Hematopoietic multipotent progenitor cell treated with erythropoietin and hydrocortisone succinate and interleukin-3 and kit ligand, for 6 days (in vitro differentiated cells): Measurements from ENCODE around the gene SCAP.
"Not testable (repeated sequence)": the region's sequence is repeated elsewhere in the genome, so short reads cannot be mapped to it uniquely, and the experiment has no call there.

ENCODE experiments used
- DNase-seq: peaks from one replicate; pipeline ENCODE4 v3.0.0-alpha.2; 2015

Gene SCAP

DNA sequence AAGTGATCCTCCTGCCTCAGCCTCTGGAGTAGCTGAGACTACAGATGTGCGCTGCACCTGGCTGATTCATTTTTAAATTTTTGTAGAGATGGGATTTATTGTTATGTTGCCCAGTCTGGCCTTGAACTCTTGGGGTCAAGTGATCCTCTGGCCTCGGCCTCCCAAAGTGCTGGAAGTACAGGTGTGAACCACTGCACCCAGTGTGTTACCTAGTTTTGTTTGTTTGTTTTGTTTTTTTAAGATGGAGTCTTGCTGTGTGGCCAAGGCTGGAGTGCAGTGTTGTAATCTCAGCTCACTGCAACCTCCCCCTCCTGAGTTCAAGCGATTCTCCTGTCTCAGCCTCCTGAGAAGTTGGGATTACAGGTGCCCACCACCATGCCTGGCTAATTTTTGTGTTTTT lies 82.8 kb downstream of the SCAP start:
- DNase-seq = no peak

DNA sequence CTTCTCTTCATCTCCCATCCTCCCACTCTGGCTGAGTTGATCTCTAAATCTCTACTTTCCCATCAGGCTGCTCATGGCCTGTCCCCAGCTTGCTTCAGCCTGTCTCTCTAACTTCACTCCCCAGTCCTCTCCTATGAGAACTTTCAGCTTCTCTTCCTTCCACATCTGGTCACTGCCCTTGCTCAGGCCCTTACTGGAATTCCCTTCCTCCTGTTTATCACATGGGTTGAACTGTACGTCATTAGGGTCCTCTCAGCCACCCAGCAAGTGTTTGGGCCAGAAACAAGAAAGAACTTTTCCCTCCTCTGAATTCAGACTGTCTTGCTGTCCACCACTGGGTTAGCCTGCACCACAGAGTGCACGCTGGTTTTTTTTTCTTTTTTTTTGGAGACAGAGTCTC lies 89.9 kb downstream of the SCAP start:
- DNase-seq = no peak

DNA sequence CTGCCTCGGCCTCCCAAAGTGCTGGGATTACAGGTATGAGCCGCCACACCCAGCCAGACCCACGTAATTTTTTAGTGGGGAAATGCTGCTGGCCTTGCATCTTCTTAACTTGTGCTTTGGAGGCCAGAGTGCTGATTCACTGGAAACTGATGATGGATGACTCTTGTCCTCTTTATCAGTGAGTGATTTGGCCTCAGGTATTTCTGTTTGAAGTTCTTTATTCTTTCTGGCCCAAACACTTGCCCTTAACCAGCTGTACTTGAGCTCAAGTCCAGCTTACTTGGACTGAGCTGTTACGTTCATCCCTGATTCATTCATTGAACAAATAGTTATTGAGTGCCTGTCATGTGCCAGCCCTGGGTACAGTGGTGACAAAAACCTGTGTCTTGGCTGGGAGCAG lies 90.7 kb downstream of the SCAP start:
- DNase-seq = no peak

DNA sequence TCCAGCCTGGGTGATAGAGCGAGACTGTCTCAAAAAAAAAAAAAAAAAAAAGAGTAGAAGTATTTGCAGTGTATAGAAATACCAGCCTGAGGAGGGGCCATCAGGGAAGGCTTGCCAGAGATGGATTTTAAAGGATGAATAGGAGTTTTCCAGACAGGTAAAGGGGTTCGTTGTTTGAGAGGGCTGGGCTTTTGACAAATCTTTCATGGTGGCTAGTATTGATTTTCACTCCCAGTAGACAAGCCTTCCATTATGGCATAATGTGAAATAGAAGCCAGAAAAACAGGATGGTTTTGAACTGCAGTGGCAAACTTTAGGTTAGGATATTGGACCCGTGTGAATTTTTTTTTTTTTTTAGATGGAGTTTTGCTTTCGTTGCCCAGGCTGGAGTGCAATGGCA lies 91.3 kb downstream of the SCAP start:
- DNase-seq = no peak

DNA sequence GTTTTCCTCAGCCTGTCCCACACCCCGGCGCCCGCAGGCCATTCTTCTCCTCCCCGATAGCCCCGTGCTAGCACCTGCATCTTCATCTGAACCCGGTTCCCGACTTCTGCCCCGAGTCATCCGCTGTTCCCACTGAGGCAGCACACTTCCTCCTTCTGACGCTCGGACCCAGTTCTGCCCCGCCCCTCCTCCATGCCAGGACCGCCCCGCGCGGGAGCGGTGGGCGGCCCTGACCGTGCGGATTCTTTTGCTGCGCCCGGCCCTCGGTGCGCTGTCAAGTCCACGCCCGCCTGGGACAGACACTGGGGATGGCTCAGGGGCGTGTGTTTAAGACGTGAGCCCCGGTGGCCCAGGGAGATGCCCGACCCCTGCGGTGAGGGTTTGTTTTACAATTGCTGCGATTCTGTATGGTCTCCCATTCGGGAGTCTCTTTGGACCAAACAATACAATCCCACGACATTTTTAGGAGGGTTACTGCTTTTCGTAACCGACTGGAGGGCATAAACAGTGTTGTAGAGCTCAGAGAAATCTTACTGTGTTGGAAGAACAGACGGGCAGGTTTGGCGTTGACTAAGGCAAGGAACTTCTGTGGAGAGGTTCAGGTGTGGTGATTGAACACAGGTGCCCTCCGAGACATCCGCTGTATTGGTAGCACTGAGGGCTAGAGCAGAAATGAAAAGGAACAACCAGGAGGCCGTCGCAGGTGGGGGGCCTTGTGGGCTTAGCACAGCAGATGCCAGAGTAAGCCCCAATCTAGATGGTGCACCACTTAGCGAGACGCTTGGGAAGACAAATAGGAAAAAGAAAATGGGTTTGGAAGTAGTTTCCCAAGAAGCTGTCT lies 94.2 kb downstream of the SCAP start:
- peak; percentile 96 for DNase-seq

DNA sequence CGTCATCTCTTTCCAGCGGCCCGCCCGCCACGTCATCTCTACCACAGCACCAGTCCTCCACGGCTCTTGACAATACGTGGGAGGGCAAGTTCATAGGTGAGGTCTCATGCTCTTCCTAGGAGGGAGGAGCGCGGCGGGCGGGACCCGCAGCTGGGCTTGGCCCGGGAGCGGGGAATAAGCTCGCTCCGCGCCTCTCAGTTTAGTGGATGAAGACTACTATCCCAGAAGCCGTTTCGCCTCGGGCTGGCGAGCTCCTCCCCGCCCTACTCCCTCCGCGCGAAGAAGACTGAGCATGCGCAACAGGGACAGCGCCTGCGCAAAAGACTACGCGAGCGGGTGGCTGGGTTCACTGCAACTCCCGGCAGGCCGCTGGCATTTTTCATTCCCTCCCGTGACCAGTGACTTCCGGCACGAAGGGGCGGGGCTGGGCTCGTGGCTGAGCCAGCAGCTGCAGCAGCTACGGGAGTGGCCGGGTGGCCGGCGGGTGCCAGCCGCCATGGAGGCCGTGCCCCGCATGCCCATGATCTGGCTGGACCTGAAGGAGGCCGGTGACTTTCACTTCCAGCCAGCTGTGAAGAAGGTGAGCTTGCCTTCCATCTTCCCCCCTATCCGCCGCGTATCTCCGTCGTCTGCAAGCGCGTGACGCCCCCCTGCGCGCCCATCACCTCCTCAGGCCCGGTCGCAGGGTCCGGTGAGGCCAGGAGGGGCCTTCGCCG lies 95.0 kb downstream of the SCAP start, which contains the start of gene PTPN23:
PTPN23 (plus strand) TSS at position 421 of the 716 bp plus-strand sequence; CDS start at position 497, 76 bp downstream.
- peak; percentile 99 for DNase-seq

DNA sequence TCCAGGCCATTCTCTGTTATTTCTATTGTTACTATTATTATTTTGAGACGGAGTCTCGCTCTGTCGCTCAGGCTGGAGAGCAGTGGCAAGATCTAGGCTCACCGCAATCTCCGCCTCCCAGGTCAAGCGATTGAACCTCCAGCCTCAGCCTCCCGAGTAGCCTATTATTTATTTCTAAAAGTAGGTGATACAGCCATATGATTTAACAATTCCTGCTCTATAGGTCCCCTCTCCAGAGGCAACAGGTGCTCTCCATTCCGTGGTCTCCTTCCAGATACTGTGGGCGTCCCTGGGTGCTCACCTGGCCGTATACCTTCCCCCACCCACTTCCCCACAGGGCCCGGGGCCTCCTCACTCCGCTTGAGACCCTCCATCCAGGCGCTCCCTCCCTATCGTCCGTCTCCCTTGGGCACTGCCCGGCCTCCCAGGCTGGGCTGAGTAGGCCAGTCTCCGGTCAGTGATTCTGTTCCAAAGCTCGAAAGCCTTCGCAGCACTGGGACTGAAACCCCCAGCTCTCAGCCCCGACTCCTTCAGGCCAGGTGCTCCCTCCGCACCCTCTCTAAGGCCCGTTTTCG lies 95.6 kb downstream of the SCAP start:
- DNase-seq = no peak

DNA sequence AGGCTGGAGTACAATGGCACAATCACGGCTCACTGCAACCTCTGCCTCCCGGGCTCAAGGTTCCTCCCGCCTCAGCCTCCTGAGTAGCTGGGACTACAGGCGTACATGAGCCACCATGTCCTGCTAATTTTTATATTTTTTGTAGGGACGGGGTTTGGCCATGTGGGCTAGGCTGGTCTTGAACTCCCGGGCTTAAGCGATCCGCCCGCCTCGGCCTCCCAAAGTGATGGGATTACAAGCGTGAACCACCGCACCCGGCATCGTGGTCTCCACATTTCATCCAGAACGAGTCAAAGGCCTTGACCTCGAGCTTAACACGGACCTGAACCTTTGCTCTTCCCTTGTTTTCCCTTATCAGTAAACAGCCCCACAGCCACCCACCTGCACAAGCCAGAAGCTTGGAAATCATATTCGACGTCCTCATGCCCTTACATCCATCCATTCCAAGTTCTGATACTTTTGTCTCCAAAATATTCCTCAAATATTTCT lies 96.3 kb downstream of the SCAP start:
- no peak for DNase-seq

DNA sequence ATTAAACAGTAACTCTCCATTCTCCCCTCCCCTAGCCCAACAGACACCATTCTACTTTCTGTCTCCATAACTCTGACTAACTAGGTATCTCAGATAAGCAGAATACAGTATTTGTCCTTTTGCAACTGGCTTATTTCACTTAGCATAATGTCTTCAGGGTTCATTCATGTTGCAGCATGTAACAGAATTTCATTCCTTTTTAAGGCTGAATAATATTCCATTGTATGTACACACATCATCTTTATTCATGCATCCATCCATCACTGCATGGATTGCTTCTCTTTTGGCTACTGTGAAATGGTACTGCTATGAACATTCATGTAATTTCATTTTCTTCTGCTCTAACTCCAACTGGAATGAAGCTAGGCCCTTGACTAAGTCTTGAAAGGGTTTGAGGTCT lies 96.9 kb downstream of the SCAP start:
- DNase-seq = no peak

DNA sequence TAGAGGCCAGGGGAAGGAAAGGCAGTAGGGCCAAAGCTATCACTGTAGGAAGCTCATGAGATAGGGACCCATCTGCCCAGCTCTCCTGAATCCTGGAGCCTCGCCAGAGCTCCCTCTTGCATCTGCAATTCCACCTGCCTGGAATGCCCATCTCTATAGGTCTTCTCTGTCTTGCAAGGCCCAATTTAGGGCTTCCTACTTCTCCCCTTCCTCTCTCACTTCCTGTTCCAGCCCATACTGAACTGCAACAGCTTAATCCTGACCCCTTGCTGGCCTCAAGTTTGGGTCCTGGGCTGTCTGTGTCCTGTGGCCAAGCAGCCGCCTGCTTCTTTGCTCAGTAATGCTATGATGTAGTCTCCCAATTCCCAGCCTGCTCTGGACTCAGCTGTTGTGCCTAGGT lies 98.6 kb downstream of the SCAP start:
- no peak for DNase-seq

DNA sequence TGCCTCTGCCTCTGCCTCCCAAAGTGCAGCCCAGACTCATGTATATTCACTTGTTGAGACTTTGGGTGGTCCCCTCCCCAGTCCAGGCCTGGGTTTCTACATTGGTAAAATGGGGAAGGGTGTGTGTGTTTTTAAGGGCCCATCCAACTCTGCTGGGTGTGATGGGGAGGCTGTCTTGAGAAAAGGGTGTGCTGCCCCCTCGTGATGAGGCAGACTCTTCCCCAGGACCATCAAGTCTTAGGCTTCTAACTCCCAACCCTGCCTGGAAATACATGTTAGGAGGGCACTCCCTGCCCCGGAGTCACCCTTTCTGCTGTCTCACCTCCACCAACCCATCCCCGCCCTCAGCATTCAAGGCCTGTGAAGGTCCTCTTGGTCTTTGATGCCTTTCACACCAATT lies 99.3 kb downstream of the SCAP start:
- no peak for DNase-seq

DNA sequence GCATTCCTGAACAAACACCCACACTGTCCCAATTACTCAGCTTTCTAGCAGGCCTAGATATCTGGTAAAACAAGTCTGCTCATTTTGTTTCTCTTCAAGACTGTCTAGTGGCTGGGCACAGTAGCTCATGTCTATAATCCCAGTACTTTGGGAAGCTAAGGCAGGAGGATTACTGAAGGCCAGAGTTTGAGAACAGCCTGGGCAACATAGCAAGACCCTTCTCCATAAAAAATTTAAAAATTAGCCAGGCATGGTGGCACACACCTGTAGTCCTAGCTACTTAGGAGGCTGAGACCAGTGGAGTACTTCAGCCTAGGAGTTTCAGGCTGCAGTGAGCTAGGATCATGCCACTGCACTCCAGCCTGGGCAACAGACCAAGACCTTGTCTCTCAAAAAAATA lies 101.2 kb downstream of the SCAP start:
- no peak for DNase-seq

DNA sequence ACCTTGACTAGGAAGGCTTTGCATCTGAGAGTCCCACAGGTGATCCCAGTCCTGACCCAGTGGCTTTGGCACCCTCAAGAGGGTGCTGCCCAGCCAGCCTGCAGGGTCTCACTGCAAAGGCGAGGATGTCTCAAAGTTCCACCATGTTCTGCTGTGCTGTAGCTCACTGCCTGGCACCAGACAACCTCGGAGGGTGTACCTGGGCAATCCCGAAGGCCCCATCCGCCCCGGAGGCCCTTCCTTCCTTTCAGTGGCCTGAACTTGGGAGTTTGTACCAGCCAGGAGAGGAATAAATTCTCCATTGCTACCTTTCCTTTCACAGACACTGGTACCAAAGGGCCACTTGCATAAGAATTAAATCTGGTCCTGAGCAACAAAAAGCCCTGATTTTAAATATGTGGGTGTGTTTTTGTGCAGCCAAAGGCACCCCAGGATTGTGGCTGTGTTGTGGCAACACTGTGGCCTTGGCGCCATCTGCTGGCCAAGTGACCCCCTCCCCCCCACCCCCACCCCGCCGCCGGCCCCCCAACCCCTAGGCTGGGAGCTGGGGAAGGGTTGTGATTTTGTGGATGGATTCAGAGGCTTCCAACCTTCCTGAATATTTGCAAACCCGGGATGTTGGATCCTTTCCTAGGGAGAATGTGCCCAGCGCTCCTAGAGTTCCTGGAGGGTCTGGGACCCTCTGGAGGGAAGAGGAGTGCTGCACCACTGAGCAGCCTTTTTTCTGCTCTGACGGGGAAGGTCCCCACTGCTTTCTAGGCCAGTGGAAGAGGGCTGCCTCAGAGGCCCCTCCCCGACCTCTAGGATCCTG lies 104.6 kb downstream of the SCAP start:
- peak; percentile 64 for DNase-seq

DNA sequence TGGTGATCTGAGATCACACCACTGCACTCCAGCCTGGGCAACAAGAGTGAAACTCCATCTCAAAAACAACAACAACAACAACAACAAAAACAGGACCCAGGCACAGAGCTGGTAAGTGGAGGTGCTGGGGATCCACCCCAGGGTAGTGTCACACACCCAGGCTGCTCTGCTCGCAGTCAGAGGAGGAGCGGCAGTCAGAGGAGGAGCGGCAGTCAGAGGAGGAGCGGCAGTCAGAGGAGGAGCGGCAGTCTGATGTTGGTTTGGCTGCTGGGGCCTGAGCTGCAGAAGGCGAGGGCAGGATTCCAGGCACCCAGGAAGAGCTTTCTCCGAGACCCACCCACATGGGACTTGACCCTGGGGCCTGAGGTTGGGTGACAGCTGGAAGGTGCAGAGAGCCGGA lies 105.7 kb downstream of the SCAP start:
- not testable (repeated sequence) for DNase-seq

DNA sequence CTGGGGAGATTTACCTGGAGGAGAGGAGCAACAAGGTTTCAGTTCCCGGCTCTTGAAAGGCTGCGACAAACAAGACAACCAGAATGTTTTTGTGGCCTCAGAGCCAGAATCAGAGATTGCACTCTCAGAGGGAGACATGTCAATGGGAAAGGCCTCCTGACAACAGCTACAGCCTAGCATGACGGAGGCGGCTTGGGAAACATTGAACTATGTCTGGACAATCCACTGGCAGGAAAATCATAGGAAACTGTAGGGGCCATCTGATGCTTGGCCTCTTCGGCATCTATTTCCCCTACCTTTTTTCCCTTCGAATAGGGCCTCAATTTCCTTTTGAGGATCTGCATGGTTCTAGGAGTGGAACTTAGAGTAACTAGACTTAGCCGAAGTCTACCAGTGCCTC lies 108.1 kb downstream of the SCAP start:
- DNase-seq = no peak

DNA sequence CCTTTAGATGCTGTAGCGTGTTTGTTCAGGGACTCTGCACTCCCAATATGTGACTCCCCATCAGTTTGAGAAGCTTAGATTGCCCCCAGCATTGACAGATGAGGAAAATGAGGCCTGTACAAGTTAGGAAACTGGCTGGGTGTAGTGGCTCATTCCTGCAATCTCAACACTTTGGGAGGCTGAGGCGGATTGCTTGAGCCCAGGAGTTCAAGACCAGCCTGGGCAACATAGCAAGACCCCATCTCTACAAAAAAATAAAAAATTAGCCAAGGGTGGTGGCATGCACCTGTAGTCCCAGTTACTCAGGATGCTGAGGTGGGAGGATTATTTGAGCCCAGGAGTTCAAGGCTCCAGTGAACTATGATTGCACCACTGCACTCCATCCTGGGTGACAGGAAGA lies 108.9 kb downstream of the SCAP start:
- DNase-seq = no peak

DNA sequence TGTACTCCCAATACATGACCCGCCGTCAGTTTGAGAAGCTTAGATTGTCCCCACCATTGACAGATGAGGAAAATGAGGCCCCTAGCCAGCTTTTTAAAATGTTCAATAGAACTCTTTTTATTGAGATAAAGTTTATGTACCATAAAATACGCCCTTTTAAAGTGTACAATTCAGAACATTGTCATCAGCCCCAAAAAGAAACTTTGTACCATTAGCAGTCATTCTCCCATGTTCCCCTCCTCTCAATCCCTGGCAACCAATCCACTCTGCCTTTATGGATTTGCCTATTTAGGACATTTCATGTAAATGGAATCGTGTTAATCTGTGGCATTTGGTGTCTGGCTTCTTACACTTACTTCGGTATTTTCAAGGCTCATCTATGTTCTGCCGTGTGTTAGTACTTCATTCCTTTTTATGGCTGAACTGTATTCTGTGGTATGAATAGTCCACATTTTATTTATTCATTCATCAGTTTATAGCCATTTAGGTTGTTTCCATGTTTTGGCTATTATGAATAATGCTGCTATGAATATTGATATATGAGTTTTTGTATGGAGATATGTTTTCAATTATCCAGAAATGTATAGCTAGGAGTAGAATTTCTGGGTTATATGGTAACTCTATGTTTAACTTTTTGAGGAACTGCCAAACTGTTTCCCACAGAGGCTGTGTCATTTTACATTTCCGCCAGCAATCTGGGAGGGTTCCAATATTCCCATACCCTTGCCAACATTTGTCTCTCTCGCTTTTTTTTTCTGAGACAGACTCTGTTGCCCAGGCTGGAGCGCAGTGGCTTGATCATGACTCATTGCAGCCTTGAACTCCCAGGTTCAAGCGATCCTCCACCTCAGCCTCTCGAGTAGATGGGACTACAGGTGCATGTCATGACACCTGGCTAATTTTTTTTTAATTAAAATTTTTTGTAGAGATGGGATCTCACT lies 110.3 kb downstream of the SCAP start:
- no peak for DNase-seq
